T-cell (primary cell): ENCODE results near the gene RAB11FIP4. TPM values are rescaled to one million over a fixed set of nuclear protein-coding genes. Genes with fewer than 3 reads are reported as not detected.

Source experiments
- ATAC-seq, 4 experiments: fragments of 200-7000 bp in 3 of 4; fragments of 150-1000 bp in 1 of 4; cut with Tn5 transposase; replicated peaks in 1 of 4; 1 replicate in 3 of 4; 2 replicates in 1 of 4; pipeline ENCODE4 v1.10.0; 2021; ENCODE audit warnings: moderate library complexity in 3 of 4, mild to moderate bottlenecking in 2 of 4, moderate number of reproducible peaks in 1 of 4
- CTCF ChIA-PET, 2 donors: fragments of 300-600 bp; sonication (Branson Sonifier 250); formaldehyde crosslinking; loops; one replicate each; lab custom pipeline; 2022; ENCODE audit warnings: antibody characterized with exemption in 2 of 2; lab: Charles Lee
- POLR2A ChIA-PET, 2 donors: fragments of 300-600 bp; sonication (Branson Sonifier 250); formaldehyde crosslinking; loops; one replicate each; lab custom pipeline; 2022; ENCODE audit warnings: antibody characterized with exemption in 2 of 2; lab: Charles Lee
- DNase-seq, 35 experiments: peaks; one replicate each; pipeline versions ENCODE4 v3.0.0 to v3.0.0-alpha.2; 2013 to 2023
- H3K27ac ChIP-seq: one replicate; pipeline ENCODE4 v1.5.1; 2013; ENCODE audit warnings: low read length
- H3K27me3 ChIP-seq, 2 experiments: replicated peaks in 1 of 2; 1 replicate in 1 of 2; 2 replicates in 1 of 2; pipeline versions ENCODE4 v1.6.1 to v1.7.0; 2013; ENCODE audit warnings: low read length in 1 of 2, mixed read lengths in 1 of 2; ENCODE audit not compliant: control insufficient read depth in 2 of 2, insufficient read depth in 2 of 2; ENCODE audit errors: extremely low read depth in 1 of 2
- H3K36me3 ChIP-seq, 2 donors: 1 replicate in 1 of 2; 2 replicates in 1 of 2; pipeline versions ENCODE4 v1.6.1 to v1.7.0; 2013; ENCODE audit warnings: low read length in 1 of 2; ENCODE audit not compliant: control insufficient read depth in 2 of 2, insufficient read depth in 1 of 2; ENCODE audit errors: extremely low read depth in 1 of 2
- H3K4me1 ChIP-seq, 2 experiments: 1 replicate in 1 of 2; 2 replicates in 1 of 2; pipeline versions ENCODE4 v1.6.1 to v1.7.0; 2013; ENCODE audit warnings: low read length in 2 of 2, mixed read lengths in 1 of 2; ENCODE audit not compliant: insufficient read depth in 2 of 2, control insufficient read depth in 1 of 2; ENCODE audit errors: extremely low read depth in 1 of 2
- H3K4me3 ChIP-seq, 2 donors: 1 replicate in 1 of 2; 2 replicates in 1 of 2; pipeline versions ENCODE4 v1.5.1 to v1.7.0; 2013; ENCODE audit warnings: mild to moderate bottlenecking in 2 of 2, low read length in 1 of 2, moderate library complexity in 1 of 2; ENCODE audit not compliant: control insufficient read depth in 1 of 2; ENCODE audit errors: extremely low read depth in 1 of 2
- H3K9me3 ChIP-seq: 2 replicates; pipeline ENCODE4 v1.7.0; 2013
- H3K27ac Mint-ChIP-seq, 2 donors: one replicate each; pipeline ENCODE4 v1.8.0; 2020 to 2021; ENCODE audit warnings: mild to moderate bottlenecking in 2 of 2, mixed read lengths in 2 of 2
- H3K27me3 Mint-ChIP-seq, 2 donors: one replicate each; pipeline ENCODE4 v1.8.0; 2021 to 2022; ENCODE audit warnings: mixed read lengths in 2 of 2
- H3K36me3 Mint-ChIP-seq: one replicate; pipeline ENCODE4 v1.8.0; 2021; ENCODE audit warnings: mixed read lengths
- H3K4me1 Mint-ChIP-seq, 3 donors: one replicate each; pipeline ENCODE4 v1.8.0; 2020 to 2022; ENCODE audit warnings: mixed read lengths in 3 of 3, mild to moderate bottlenecking in 1 of 3
- H3K4me3 Mint-ChIP-seq, 3 donors: one replicate each; pipeline ENCODE4 v1.8.0; 2020 to 2022; ENCODE audit warnings: mild to moderate bottlenecking in 3 of 3, mixed read lengths in 3 of 3, moderate library complexity in 3 of 3
- H3K9me3 Mint-ChIP-seq, 3 donors: one replicate each; pipeline ENCODE4 v1.8.0; 2020 to 2022; ENCODE audit warnings: mixed read lengths in 3 of 3
- WGBS: methylation state at CpG from one replicate; pipeline ENCODE4 v1.1.5; 2013; ENCODE audit warnings: missing lambda C conversion rate; ENCODE audit not compliant: insufficient coverage; 5-methylcytosine and 5-hydroxymethylcytosine counted together
- total RNA-seq, 35 experiments: library from RNA in 6 of 35; stranded (reverse) in 6 of 35; fragments of 120-200 nt in 1 of 35; gene quantifications; one replicate each; pipeline versions ENCODE4 v1.2.1 to v1.2.4 and lab custom pipeline; 2013 to 2026

Gene RAB11FIP4
- total RNA-seq, 5 donors from 2014 or later (not counting 1 experiment from before 2014, with no cell fraction given), result 45.6 to 72.6 (median 50.1) TPM

DNA sequence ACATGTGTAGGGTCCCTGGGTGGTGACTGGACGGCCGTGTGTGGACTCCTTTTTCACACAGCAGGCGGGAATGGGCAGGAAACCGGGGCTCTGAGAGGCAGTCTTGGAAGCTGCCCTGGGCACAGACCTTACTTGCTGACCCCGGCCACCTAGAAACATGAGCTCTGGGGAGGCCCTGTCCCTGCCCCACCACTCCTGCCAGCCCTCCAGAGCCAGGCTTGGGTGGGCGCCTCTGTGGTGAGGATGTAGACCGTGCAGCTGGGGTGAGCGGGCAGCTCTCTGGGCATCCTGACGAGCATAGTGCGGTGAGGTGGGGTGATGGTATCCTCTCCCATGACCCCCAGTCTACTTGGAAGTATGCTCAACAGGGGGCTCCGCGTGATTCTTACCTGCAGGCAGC is 121.3 kb downstream of the RAB11FIP4 start:
- Histone ChIP-seq H3K4me3 (no peak overlapping the region), H3K4me1 (peaks cover 35 to 89% of the 10 kb centered on the region in 2 experiments), H3K27ac (peak overlapping the region; percentile 83), H3K9me3 (no peaks in the 10 kb centered on the region), H3K36me3 (peaks cover 0 to 10% of the 10 kb centered on the region in 2 donors), H3K27me3 (no peaks in the 10 kb centered on the region)
- no peak overlapping the region for H3K4me3 Mint-ChIP-seq
- H3K36me3 Mint-ChIP-seq, result peaks cover 2% of the 10 kb centered on the region
- DNase-seq (no peak), ATAC-seq (no peak)
- 97% methylated on average over 7 of the region's 12 CpGs for WGBS
- H3K4me1 Mint-ChIP-seq, result peaks cover 69 to 80% (median 78%) of the 10 kb centered on the region in 3 donors
- H3K27ac Mint-ChIP-seq, result peak overlapping the region in 1 of 2 donors; percentile 77
- no peaks in the 10 kb centered on the region for H3K27me3 Mint-ChIP-seq
- ChIA-PET CTCF (no interaction called here), POLR2A (no interaction called here)
- H3K9me3 Mint-ChIP-seq, result no peaks in the 10 kb centered on the region

DNA sequence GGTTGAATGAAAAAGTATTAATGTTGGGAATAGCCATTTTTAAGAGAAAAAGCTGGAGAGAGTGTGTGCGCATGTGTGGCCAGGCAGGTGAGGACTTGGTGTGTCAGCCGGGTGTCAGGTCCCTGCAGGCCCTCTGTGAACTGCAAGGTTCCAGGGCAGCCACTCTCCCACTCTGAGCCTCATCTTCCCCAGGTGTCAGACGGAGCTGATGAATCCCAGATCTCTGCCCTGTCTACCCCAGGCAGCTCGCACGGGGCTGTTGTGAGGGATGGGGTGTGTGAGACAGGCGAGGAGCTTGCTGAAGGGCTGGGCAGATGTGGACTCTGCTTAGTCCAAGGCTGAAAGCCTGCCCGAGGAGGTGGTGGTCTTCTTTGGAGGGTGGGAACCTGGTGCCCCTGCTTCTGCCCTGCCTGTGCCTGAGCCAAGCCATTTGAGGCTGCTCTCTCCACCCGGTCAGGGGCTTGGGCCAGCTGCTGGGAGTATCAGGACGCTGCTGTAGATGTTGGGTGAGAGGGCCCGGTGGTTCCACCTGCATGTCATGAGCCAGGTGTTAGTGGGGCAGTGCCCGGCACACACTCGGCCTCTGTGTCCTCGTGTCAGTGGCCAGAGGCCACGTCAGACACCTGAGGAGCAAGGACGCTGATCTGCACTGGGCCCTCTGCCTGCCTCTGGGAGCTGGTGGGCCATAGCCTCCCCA is 122.4 kb downstream of the RAB11FIP4 start:
- WGBS, result 93% methylated on average over 9 of the region's 15 CpGs
- Histone ChIP-seq H3K4me3 (no peak overlapping the region), H3K36me3 (peaks cover 4 to 18% of the 10 kb centered on the region in 2 donors), H3K27me3 (no peaks in the 10 kb centered on the region), H3K27ac (peak overlapping the region; percentile 25), H3K4me1 (peaks cover 27 to 78% of the 10 kb centered on the region in 2 experiments), H3K9me3 (no peaks in the 10 kb centered on the region)
- Mint-ChIP-seq H3K4me3 (no peak overlapping the region), H3K4me1 (peaks cover 58 to 70% (median 68%) of the 10 kb centered on the region in 3 donors), H3K36me3 (peaks cover 4% of the 10 kb centered on the region), H3K27me3 (no peaks in the 10 kb centered on the region), H3K27ac (peak overlapping the region in 1 of 2 donors; percentile 63), H3K9me3 (no peaks in the 10 kb centered on the region)
- ATAC-seq (no peak), DNase-seq (no peak)
- POLR2A ChIA-PET, result no interaction called here
- CTCF ChIA-PET, result interaction anchor here in 1 of 2 donors (1.0 kb wide), 1 partner anchor 11 kb away, joined by 3 read pairs; no protein-coding TSS in a partner anchor

GRCh38 chr17:31515267-31515666 is 123.8 kb downstream of the RAB11FIP4 start:
- POLR2A ChIA-PET, result no interaction called here

GRCh38 chr17:31517524-31517923 is 126.0 kb downstream of the RAB11FIP4 start:
- Histone ChIP-seq H3K27me3 (no peaks in the 10 kb centered on the region), H3K4me3 (no peak overlapping the region), H3K9me3 (no peaks in the 10 kb centered on the region), H3K36me3 (peaks cover 4 to 45% of the 10 kb centered on the region in 2 donors), H3K27ac (no peak overlapping the region), H3K4me1 (peaks cover 0 to 42% of the 10 kb centered on the region in 2 experiments)
- ATAC-seq, result no peak
- peaks cover 32 to 44% (median 36%) of the 10 kb centered on the region in 3 donors for H3K4me1 Mint-ChIP-seq
- ChIA-PET POLR2A (interaction anchor here in 1 of 2 donors (0.7 kb wide), 1 partner anchor 8 kb away, joined by 7 read pairs; no protein-coding TSS in a partner anchor), CTCF (interaction anchor here (0.6 to 0.9 kb wide), 3 partner anchors 46 to 80 kb away, joined by 3 read pairs; no protein-coding TSS in a partner anchor)
- H3K4me3 Mint-ChIP-seq, result no peak overlapping the region
- peaks cover 19% of the 10 kb centered on the region for H3K36me3 Mint-ChIP-seq
- 90% methylated on average over 10 of the region's 11 CpGs for WGBS
- no peak overlapping the region for H3K27ac Mint-ChIP-seq
- H3K9me3 Mint-ChIP-seq, result no peaks in the 10 kb centered on the region
- DNase-seq, result no peak
- no peaks in the 10 kb centered on the region for H3K27me3 Mint-ChIP-seq

More at GRCh38 chr17:31515267-31515666, 123.8 kb downstream of the RAB11FIP4 start:
- Histone ChIP-seq H3K4me1 (peaks cover 14 to 64% of the 10 kb centered on the region in 2 experiments), H3K27me3 (no peaks in the 10 kb centered on the region), H3K36me3 (peaks cover 4 to 29% of the 10 kb centered on the region in 2 donors), H3K27ac (no peak overlapping the region), H3K4me3 (no peak overlapping the region), H3K9me3 (no peaks in the 10 kb centered on the region)
- H3K36me3 Mint-ChIP-seq, result peaks cover 6% of the 10 kb centered on the region
- CTCF ChIA-PET, result interaction anchor here in 1 of 2 donors (1.4 kb wide), 1 partner anchor 75 kb away, joined by 3 read pairs; no protein-coding TSS in a partner anchor
- 95% methylated on average over 8 of the region's 8 CpGs for WGBS
- DNase-seq (no peak), ATAC-seq (no peak)
- peaks cover 44 to 59% (median 56%) of the 10 kb centered on the region in 3 donors for H3K4me1 Mint-ChIP-seq
- peak overlapping the region in 1 of 2 donors; percentile 28 for H3K27ac Mint-ChIP-seq
- H3K9me3 Mint-ChIP-seq, result no peaks in the 10 kb centered on the region
- no peak overlapping the region for H3K4me3 Mint-ChIP-seq
- no peaks in the 10 kb centered on the region for H3K27me3 Mint-ChIP-seq

DNA sequence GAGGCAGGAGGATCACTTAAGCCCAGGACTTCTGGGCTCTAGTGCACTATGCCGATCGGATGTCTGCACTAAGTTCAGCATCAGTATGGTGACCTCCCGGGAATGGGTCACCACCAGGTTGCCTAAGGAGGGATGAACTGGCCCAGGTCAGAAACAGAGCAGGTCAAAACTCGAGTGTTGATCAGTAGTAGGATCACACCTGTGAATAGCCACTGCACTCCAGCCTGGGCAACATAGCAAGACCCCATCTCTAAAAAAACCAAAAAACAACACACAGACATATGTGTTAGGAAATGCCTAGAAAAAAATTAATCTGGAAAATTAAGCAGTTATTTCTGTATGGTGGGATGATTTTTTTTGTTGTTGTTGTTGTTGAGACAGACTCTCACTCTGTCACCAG is 127.0 kb downstream of the RAB11FIP4 start:
- Mint-ChIP-seq H3K9me3 (no peaks in the 10 kb centered on the region), H3K4me1 (peaks cover 30 to 42% (median 32%) of the 10 kb centered on the region in 3 donors), H3K27me3 (no peaks in the 10 kb centered on the region), H3K27ac (no peak overlapping the region), H3K36me3 (peaks cover 22% of the 10 kb centered on the region), H3K4me3 (no peak overlapping the region)
- peaks cover 0 to 32% of the 10 kb centered on the region in 2 experiments for H3K4me1 ChIP-seq
- H3K27me3 ChIP-seq, result no peaks in the 10 kb centered on the region
- ATAC-seq (no peak), DNase-seq (no peak)
- peaks cover 4 to 52% of the 10 kb centered on the region in 2 donors for H3K36me3 ChIP-seq
- ChIA-PET POLR2A (interaction anchor here in 1 of 2 donors (0.7 kb wide), 1 partner anchor 9 kb away, joined by 7 read pairs; no protein-coding TSS in a partner anchor), CTCF (interaction anchor here in 1 of 2 donors (0.7 kb wide), 1 partner anchor 38 kb away, joined by 3 read pairs; no protein-coding TSS in a partner anchor)
- H3K27ac ChIP-seq, result no peak overlapping the region
- WGBS, result 100% methylated on average over 3 of the region's 4 CpGs
- H3K4me3 ChIP-seq, result no peak overlapping the region
- H3K9me3 ChIP-seq, result no peaks in the 10 kb centered on the region

DNA sequence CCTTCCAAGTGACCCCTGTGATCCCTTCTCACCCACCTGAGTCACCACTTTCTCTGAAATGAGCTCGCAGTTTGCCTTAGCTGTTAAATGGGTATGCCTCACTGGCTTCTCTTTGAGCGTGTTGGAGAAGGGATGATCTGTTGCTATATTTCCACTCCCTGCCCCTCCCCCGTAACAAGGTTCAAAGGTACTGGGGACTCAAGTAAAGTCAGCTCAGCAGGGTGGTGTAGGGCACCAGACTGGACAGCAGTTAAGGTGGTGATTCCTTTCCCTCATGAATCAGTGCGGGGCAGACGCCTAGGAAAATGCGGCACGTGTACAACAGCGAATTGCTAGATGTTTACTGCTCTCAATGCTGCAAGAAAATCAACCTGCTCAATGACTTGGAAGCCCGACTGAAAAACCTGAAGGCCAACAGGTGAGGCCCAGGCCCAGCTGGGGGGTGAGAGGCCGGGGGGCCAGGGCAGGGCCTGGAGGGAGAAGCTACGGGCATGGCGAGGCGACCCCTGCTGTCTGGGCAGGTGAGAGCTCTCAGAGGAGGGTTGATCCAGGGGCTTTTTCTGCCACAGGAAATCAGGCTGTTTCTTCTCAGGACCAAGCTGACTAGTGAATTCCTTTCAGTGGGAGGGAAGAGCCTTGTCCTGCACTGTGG is 130.3 kb downstream of the RAB11FIP4 start:
- CTCF ChIA-PET, result interaction anchor here (0.6 to 1.5 kb wide), 6 partner anchors 34 to 638 kb away, joined by 3 to 7 read pairs (median 3); no protein-coding TSS in a partner anchor
- DNase-seq (no peak), ATAC-seq (no peak)
- no peak overlapping the region for H3K27ac ChIP-seq
- peaks cover 6 to 12% (median 7%) of the 10 kb centered on the region in 3 donors for H3K4me1 Mint-ChIP-seq
- H3K4me3 Mint-ChIP-seq, result no peak overlapping the region
- 92% methylated on average over 8 of the region's 13 CpGs for WGBS
- no peaks in the 10 kb centered on the region for H3K9me3 Mint-ChIP-seq
- H3K4me1 ChIP-seq, result peaks cover 0 to 5% of the 10 kb centered on the region in 2 experiments
- H3K27ac Mint-ChIP-seq, result no peak overlapping the region
- H3K36me3 ChIP-seq, result peaks cover 12 to 80% of the 10 kb centered on the region in 2 donors
- no peaks in the 10 kb centered on the region for H3K27me3 ChIP-seq
- H3K4me3 ChIP-seq, result no peak overlapping the region
- peaks cover 32% of the 10 kb centered on the region for H3K36me3 Mint-ChIP-seq
- H3K9me3 ChIP-seq, result no peaks in the 10 kb centered on the region
- POLR2A ChIA-PET, result no interaction called here
- no peaks in the 10 kb centered on the region for H3K27me3 Mint-ChIP-seq
